ENCODE measurements around the gene ACE. TPM values are rescaled to one million over a fixed set of nuclear protein-coding genes. Genes with fewer than 3 reads are reported as not detected.

The ACE gene
- total RNA-seq, 1 donor from 2014 or later = 0.42 TPM

DNA sequence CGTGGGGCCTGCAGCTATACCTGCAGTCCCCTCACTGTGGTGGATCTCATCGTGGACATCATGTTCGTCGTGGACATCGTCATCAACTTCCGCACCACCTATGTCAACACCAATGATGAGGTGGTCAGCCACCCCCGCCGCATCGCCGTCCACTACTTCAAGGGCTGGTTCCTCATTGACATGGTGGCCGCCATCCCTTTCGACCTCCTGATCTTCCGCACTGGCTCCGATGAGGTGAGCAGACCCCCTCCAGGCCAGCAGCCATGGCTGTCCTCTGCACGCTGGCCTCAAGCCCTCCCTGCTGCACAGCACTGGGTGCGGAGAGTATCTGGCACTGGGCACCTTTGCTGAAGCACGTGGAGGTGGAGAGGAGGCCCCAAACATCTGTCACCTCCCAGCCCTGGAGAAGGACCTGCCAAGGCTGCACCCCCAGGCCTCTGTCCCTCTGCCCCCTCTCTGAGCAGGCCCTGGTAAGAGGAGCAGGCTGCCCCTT lies 57.3 kb downstream of the ACE start:
- no peak for DNase-seq (ENCODE audit: low read depth, low spot score)
- Mint-ChIP-seq H3K4me3 (no peak overlapping the region), H3K36me3 (ENCODE audit: low read depth) (no peaks in the 10 kb centered on the region), H3K9me3 (no peaks in the 10 kb centered on the region), H3K4me1 (no peaks in the 10 kb centered on the region), H3K27ac (ENCODE audit: unreplicated experiment) (no peak overlapping the region), H3K27me3 (ENCODE audit: low read depth) (peaks cover 3% of the 10 kb centered on the region)
- TF ChIP-seq, protein P1, sequence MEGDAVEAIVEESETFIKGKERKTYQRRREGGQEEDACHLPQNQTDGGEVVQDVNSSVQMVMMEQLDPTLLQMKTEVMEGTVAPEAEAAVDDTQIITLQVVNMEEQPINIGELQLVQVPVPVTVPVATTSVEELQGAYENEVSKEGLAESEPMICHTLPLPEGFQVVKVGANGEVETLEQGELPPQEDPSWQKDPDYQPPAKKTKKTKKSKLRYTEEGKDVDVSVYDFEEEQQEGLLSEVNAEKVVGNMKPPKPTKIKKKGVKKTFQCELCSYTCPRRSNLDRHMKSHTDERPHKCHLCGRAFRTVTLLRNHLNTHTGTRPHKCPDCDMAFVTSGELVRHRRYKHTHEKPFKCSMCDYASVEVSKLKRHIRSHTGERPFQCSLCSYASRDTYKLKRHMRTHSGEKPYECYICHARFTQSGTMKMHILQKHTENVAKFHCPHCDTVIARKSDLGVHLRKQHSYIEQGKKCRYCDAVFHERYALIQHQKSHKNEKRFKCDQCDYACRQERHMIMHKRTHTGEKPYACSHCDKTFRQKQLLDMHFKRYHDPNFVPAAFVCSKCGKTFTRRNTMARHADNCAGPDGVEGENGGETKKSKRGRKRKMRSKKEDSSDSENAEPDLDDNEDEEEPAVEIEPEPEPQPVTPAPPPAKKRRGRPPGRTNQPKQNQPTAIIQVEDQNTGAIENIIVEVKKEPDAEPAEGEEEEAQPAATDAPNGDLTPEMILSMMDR (conservative IDR thresholded peaks at IDR 0.05) = no peak

DNA sequence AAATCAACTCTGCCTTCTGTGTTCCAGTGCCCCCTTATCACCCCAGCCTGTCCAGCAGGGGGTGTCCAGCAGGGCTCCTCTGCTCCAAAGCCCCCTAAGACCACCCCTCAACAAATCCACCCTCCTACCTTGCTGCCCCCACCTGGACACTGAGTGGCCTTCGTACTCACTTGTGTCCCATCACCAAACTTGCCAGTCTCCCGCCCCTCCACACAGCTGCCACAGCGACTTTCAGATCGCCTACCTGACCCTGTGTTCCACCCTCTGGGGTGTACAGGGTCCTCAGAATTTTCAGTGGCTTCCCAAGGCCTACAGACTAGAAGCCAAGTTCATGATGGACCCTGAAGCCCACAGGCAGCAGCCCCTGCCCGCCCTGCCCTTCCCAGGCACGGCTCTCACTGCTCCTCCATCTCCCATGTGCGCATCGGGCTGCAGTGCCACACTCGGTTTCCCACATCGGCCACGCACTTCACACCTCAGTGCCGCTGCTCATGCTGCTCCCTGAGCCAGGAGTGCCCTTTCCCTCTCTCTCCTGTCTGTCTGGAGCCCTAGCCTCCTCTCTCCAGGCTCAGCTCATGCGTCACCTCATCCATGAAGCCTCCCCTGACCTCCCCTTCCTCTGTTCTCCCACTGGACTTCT lies 58.1 kb downstream of the ACE start:
- TF ChIP-seq, protein P1 (conservative IDR thresholded peaks at IDR 0.05) = no peak
- no peak overlapping the region for H3K27ac Mint-ChIP-seq (ENCODE audit: unreplicated experiment)

DNA sequence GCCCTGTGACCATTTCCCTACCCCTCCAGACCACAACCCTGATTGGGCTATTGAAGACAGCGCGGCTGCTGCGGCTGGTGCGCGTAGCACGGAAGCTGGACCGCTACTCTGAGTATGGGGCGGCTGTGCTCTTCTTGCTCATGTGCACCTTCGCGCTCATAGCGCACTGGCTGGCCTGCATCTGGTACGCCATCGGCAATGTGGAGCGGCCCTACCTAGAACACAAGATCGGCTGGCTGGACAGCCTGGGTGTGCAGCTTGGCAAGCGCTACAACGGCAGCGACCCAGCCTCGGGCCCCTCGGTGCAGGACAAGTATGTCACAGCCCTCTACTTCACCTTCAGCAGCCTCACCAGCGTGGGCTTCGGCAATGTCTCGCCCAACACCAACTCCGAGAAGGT lies 58.8 kb downstream of the ACE start:
- no peaks in the 10 kb centered on the region for H3K4me1 Mint-ChIP-seq
- TF ChIP-seq, protein P1 (conservative IDR thresholded peaks at IDR 0.05) = no peak
- H3K27ac Mint-ChIP-seq (ENCODE audit: unreplicated experiment) = no peak overlapping the region
- peaks cover 6% of the 10 kb centered on the region for H3K27me3 Mint-ChIP-seq (ENCODE audit: low read depth)
- H3K4me3 Mint-ChIP-seq = no peak overlapping the region
- no peaks in the 10 kb centered on the region for H3K36me3 Mint-ChIP-seq (ENCODE audit: low read depth)
- DNase-seq (ENCODE audit: low read depth, low spot score) = no peak
- no peaks in the 10 kb centered on the region for H3K9me3 Mint-ChIP-seq

More for the DNA sequence above, 58.1 kb downstream of the ACE start:
- H3K27me3 Mint-ChIP-seq (ENCODE audit: low read depth) = peaks cover 6% of the 10 kb centered on the region
- H3K36me3 Mint-ChIP-seq (ENCODE audit: low read depth) = no peaks in the 10 kb centered on the region
- no peak overlapping the region for H3K4me3 Mint-ChIP-seq
- no peaks in the 10 kb centered on the region for H3K4me1 Mint-ChIP-seq
- no peak for DNase-seq (ENCODE audit: low read depth, low spot score)
- no peaks in the 10 kb centered on the region for H3K9me3 Mint-ChIP-seq

DNA sequence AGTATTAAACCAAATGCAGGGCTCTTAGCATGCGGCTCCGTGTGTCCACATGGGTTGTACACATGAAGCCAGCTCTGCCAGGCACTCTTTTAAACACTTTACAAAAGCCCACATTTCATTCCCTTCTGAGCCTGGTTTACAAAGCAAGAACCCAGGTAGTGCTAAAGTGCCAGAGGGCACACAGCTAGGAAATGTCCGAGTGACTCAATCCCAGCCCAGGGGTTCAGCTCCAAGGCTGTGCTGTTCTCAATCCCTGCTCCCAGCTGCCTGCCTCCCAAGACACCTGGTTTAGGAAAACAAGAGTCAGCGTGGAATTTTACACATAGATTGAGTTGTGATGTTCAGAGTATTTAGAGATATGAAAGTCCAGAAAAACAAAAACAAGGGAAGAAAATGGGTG lies 60.1 kb downstream of the ACE start:
- no peak for DNase-seq (ENCODE audit: low read depth, low spot score)
- H3K4me3 Mint-ChIP-seq = no peak overlapping the region
- peaks cover 6% of the 10 kb centered on the region for H3K27me3 Mint-ChIP-seq (ENCODE audit: low read depth)
- H3K4me1 Mint-ChIP-seq = no peaks in the 10 kb centered on the region
- H3K36me3 Mint-ChIP-seq (ENCODE audit: low read depth) = no peaks in the 10 kb centered on the region
- H3K9me3 Mint-ChIP-seq = no peaks in the 10 kb centered on the region
- TF ChIP-seq, protein P1 (conservative IDR thresholded peaks at IDR 0.05) = no peak
- H3K27ac Mint-ChIP-seq (ENCODE audit: unreplicated experiment) = no peak overlapping the region

DNA sequence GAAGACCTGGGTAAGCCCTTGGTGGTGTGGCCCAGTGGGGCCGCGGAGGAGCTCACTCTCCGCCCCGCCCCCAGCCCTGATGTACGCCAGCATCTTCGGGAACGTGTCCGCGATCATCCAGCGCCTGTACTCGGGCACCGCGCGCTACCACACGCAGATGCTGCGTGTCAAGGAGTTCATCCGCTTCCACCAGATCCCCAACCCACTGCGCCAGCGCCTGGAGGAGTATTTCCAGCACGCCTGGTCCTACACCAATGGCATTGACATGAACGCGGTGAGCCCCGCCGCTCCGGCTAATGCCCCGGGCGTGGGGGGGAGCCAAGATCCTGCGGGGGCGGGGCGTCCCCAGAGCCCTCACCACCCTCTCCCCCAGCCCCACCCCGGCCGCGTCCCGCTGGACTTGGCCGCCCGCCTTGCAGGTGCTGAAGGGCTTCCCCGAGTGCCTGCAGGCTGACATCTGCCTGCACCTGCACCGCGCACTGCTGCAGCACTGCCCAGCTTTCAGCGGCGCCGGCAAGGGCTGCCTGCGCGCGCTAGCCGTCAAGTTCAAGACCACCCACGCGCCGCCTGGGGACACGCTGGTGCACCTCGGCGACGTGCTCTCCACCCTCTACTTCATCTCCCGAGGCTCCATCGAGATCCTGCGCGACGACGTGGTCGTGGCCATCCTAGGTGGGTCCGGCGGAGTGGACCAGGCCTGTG lies 61.3 kb downstream of the ACE start:
- Mint-ChIP-seq H3K4me3 (no peak overlapping the region), H3K27ac (ENCODE audit: unreplicated experiment) (no peak overlapping the region), H3K9me3 (no peaks in the 10 kb centered on the region), H3K4me1 (no peaks in the 10 kb centered on the region), H3K27me3 (ENCODE audit: low read depth) (peaks cover 6% of the 10 kb centered on the region), H3K36me3 (ENCODE audit: low read depth) (no peaks in the 10 kb centered on the region)
- TF ChIP-seq, protein P1 (conservative IDR thresholded peaks at IDR 0.05) = no peak
- no peak for DNase-seq (ENCODE audit: low read depth, low spot score)
